Body of pancreas (tissue), 4 donors: Measurements from ENCODE around the gene EWSR1.
"Not testable (repeated sequence)": the region's sequence is repeated elsewhere in the genome, so short reads cannot be mapped to it uniquely, and the experiment has no call there.

ENCODE experiments used
- POLR2A ChIP-seq, 3 donors: fragments of 450-650 bp; IDR thresholded peaks; one replicate each; pipeline ENCODE4 v1.6.1; 2016; ENCODE audit warnings: antibody characterized with exemption in 3 of 3, mild to moderate bottlenecking in 2 of 3
- TF ChIP-seq, protein P1 (sequence below), 7 experiments: fragments of 450-650 bp in 4 of 7; fragments of 200-600 bp in 3 of 7; sonication (generic) in 3 of 7; IDR thresholded peaks; one replicate each; pipeline ENCODE4 v1.5.1; 2016 to 2019; ENCODE audit warnings: antibody characterized with exemption in 7 of 7

DNA sequence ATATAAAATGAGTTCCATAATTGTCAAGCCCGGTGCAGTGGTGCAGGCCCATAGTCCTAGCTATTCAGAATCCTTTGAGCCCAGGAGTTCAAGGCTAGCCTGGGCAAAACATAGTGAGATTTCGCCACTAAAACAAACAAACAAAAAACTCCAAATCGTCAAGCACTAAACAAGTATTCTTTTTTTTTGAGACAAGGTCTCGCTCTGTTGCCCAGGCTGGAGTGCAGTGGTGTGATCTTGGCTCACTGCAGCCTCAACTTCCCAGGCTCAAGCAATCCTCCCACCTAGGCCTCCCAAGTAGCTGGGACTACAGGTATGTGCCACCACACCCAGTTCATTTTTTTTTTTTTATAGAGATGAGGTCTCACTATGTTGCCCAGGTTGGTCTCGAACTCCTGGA is 76.8 kb downstream of the EWSR1 start:
- not testable (repeated sequence) for TF ChIP-seq POLR2A (IDR thresholded peaks at IDR 0.05)
- TF ChIP-seq, protein P1, sequence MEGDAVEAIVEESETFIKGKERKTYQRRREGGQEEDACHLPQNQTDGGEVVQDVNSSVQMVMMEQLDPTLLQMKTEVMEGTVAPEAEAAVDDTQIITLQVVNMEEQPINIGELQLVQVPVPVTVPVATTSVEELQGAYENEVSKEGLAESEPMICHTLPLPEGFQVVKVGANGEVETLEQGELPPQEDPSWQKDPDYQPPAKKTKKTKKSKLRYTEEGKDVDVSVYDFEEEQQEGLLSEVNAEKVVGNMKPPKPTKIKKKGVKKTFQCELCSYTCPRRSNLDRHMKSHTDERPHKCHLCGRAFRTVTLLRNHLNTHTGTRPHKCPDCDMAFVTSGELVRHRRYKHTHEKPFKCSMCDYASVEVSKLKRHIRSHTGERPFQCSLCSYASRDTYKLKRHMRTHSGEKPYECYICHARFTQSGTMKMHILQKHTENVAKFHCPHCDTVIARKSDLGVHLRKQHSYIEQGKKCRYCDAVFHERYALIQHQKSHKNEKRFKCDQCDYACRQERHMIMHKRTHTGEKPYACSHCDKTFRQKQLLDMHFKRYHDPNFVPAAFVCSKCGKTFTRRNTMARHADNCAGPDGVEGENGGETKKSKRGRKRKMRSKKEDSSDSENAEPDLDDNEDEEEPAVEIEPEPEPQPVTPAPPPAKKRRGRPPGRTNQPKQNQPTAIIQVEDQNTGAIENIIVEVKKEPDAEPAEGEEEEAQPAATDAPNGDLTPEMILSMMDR (IDR thresholded peaks at IDR 0.05): not testable (repeated sequence)
